ENCODE measurements around the gene PRKACA.
A peak's percentile ranks its signal among the peaks of the same experiment; 100 is the strongest.

PRKACA gene

GRCh38 chr19:14059652-14060155, 57.9 kb downstream of the PRKACA start:
- Histone ChIP-seq H3K27ac (ENCODE audit: low read length) (no peak overlapping the region), H3K4me3 (ENCODE audit: low read depth in 1 of 2, low read length in 2 of 2) (no peak overlapping the region), H3K36me3 (ENCODE audit: control insufficient read depth in 1 of 2, insufficient read depth in 2 of 2, low read length in 2 of 2) (no peaks in the 10 kb centered on the region), H3K4me1 (ENCODE audit: control insufficient read depth in 1 of 2, insufficient read depth in 2 of 2, low read length in 2 of 2) (peaks cover 0 to 7% of the 10 kb centered on the region in 2 donors), H3K9me3 (ENCODE audit: control insufficient read depth in 1 of 2, low read length in 2 of 2) (no peaks in the 10 kb centered on the region), H3K27me3 (ENCODE audit: low read depth, low read length) (peaks cover 23% of the 10 kb centered on the region)

- H3K27ac ChIP-seq (ENCODE audit: low read length) = no peak overlapping the region
- H3K27me3 ChIP-seq (ENCODE audit: low read depth, low read length) = peaks cover 23% of the 10 kb centered on the region
Observed at GRCh38 chr19:14059093-14059480, 58.5 kb downstream of the PRKACA start.

DNA sequence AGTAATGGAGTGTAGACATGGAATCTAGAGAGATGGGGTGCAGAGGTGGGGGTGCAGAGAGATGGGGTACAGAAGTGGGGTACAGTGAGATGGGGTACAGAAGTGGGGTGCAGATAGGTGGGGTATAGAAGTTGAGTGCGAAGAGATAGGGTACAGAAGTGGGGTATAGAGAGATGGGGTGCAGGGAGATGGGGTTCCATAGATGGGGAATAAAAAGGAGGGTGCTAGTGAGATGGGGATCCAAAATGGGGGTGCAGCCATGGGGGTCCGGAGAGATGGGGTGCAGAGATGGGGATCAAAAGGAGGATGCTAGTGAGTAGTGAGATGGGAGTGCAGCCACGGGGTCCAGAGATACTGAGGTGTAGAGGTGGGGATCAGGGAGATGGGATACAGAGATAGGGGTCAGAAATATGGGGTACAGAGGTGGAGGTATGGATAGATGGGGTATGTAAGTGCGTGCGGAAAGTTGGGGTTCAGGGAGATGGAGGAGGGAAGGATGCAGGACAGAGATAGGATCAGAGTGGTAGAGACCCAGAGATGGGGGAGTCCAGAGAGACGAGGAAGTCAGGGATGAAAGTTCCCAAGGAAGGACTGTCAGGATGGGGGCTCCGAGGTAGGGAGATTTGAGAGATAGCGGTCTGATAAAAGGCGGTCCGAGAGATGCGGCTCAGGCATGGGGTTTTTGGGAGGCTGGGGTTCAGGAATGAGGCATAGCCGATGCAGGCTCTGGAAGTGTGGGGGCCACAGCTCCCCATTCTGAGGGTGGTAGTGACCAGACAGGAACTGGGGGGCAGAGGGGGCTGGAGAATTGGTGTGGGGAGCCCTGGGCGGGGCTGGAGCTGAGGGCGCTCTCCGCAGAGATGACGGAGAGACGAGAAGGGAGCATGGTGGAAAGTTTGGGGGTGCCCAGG, 59.1 kb downstream of the PRKACA start:
- H3K27me3 ChIP-seq (ENCODE audit: low read depth, low read length) = peaks cover 23% of the 10 kb centered on the region

More at GRCh38 chr19:14059093-14059480, 58.5 kb downstream of the PRKACA start:
- Histone ChIP-seq H3K4me3 (ENCODE audit: low read depth in 1 of 2, low read length in 2 of 2) (no peak overlapping the region), H3K9me3 (ENCODE audit: control insufficient read depth in 1 of 2, low read length in 2 of 2) (no peaks in the 10 kb centered on the region), H3K4me1 (ENCODE audit: control insufficient read depth in 1 of 2, insufficient read depth in 2 of 2, low read length in 2 of 2) (peaks cover 0 to 7% of the 10 kb centered on the region in 2 donors), H3K36me3 (ENCODE audit: control insufficient read depth in 1 of 2, insufficient read depth in 2 of 2, low read length in 2 of 2) (no peaks in the 10 kb centered on the region)

DNA sequence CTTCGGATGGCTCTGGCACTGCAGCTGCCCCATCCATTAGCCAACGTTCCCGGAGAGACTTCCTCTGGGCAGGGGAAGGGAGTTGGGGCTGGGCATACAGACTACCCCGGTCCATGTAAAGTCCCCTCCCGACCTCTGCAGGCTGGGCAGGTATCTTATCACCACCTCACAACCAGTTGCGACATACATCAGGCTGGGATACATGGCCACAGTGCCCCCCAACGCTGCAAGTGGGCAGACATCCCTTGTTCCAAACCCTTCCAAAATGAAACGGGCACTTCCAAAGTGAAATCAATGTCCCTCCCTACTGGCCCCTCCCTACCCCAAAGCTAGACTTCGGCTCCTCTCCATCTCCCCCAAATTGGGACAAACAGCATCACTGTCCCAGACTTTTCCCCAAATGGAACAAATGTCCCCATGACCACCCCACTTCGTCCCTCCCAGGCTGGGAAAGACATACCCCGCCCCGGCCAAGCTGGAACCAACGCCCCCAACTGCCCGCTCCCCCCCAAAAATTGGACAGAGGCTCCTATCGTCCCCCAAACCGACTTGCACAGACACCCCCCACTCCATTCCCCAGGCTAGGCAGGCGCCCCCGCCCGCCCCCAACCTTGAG, 60.7 kb downstream of the PRKACA start:
- Histone ChIP-seq H3K4me3 (ENCODE audit: low read depth in 1 of 2, low read length in 2 of 2) (peak overlapping the region in 1 of 2 donors; percentile 52), H3K27me3 (ENCODE audit: low read depth, low read length) (peaks cover 23% of the 10 kb centered on the region), H3K36me3 (ENCODE audit: control insufficient read depth in 1 of 2, insufficient read depth in 2 of 2, low read length in 2 of 2) (no peaks in the 10 kb centered on the region), H3K4me1 (ENCODE audit: control insufficient read depth in 1 of 2, insufficient read depth in 2 of 2, low read length in 2 of 2) (peaks cover 0 to 7% of the 10 kb centered on the region in 2 donors), H3K9me3 (ENCODE audit: control insufficient read depth in 1 of 2, low read length in 2 of 2) (peaks cover 0 to 5% of the 10 kb centered on the region in 2 donors), H3K27ac (ENCODE audit: low read length) (no peak overlapping the region)

More for the DNA sequence above, 59.1 kb downstream of the PRKACA start:
- no peaks in the 10 kb centered on the region for H3K36me3 ChIP-seq (ENCODE audit: control insufficient read depth in 1 of 2, insufficient read depth in 2 of 2, low read length in 2 of 2)
- H3K4me1 ChIP-seq (ENCODE audit: control insufficient read depth in 1 of 2, insufficient read depth in 2 of 2, low read length in 2 of 2) = peaks cover 0 to 7% of the 10 kb centered on the region in 2 donors
- H3K27ac ChIP-seq (ENCODE audit: low read length) = no peak overlapping the region
- H3K4me3 ChIP-seq (ENCODE audit: low read depth in 1 of 2, low read length in 2 of 2) = no peak overlapping the region
- peaks cover 0 to 1% of the 10 kb centered on the region in 2 donors for H3K9me3 ChIP-seq (ENCODE audit: control insufficient read depth in 1 of 2, low read length in 2 of 2)

DNA sequence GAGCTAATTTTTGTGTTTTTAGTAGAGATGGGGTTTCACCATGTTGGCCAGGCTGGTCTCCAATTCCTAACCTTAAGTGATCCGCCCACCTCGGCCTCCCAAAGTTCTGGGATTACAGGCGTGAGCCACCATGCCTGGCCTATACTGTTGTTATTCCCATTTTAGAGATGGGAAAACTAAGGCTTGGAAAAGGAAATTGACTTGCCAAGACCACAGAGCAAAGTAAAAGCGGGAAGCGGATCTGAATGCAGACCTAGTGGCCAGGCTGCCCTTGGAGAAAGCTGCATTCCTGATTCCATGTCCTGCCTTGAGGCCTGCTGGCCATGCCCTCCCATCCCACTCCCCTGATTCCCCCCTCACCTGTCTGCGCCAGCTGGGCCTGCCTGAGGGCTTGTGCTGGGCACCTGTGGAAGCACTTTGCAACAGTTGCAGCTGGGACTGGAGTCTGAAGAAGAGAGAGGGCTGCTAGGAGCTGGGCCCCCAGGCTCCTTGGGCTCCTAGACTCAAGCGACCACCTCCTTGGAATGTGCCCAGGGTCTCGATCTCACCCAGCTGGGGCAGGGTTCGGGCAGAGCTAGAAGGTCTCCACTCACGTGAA, 61.4 kb downstream of the PRKACA start:
- H3K4me1 ChIP-seq (ENCODE audit: control insufficient read depth in 1 of 2, insufficient read depth in 2 of 2, low read length in 2 of 2) = peaks cover 0 to 7% of the 10 kb centered on the region in 2 donors
- peaks cover 0 to 5% of the 10 kb centered on the region in 2 donors for H3K9me3 ChIP-seq (ENCODE audit: control insufficient read depth in 1 of 2, low read length in 2 of 2)
- H3K27ac ChIP-seq (ENCODE audit: low read length) = no peak overlapping the region
- no peak overlapping the region for H3K4me3 ChIP-seq (ENCODE audit: low read depth in 1 of 2, low read length in 2 of 2)
- H3K36me3 ChIP-seq (ENCODE audit: control insufficient read depth in 1 of 2, insufficient read depth in 2 of 2, low read length in 2 of 2) = no peaks in the 10 kb centered on the region
- peaks cover 19% of the 10 kb centered on the region for H3K27me3 ChIP-seq (ENCODE audit: low read depth, low read length)

- Histone ChIP-seq H3K27ac (ENCODE audit: low read length) (no peak overlapping the region), H3K9me3 (ENCODE audit: control insufficient read depth in 1 of 2, low read length in 2 of 2) (peaks cover 0 to 5% of the 10 kb centered on the region in 2 donors), H3K36me3 (ENCODE audit: control insufficient read depth in 1 of 2, insufficient read depth in 2 of 2, low read length in 2 of 2) (no peaks in the 10 kb centered on the region), H3K4me1 (ENCODE audit: control insufficient read depth in 1 of 2, insufficient read depth in 2 of 2, low read length in 2 of 2) (peaks cover 0 to 7% of the 10 kb centered on the region in 2 donors), H3K27me3 (ENCODE audit: low read depth, low read length) (peaks cover 19% of the 10 kb centered on the region), H3K4me3 (ENCODE audit: low read depth in 1 of 2, low read length in 2 of 2) (no peak overlapping the region)
Observed at GRCh38 chr19:14055396-14055795, 62.2 kb downstream of the PRKACA start.

GRCh38 chr19:14054721-14055120, 62.8 kb downstream of the PRKACA start:
- H3K9me3 ChIP-seq (ENCODE audit: control insufficient read depth in 1 of 2, low read length in 2 of 2) = peaks cover 0 to 5% of the 10 kb centered on the region in 2 donors
- peaks cover 17% of the 10 kb centered on the region for H3K27me3 ChIP-seq (ENCODE audit: low read depth, low read length)
- H3K36me3 ChIP-seq (ENCODE audit: control insufficient read depth in 1 of 2, insufficient read depth in 2 of 2, low read length in 2 of 2) = no peaks in the 10 kb centered on the region
- no peak overlapping the region for H3K4me3 ChIP-seq (ENCODE audit: low read depth in 1 of 2, low read length in 2 of 2)
- peaks cover 0 to 7% of the 10 kb centered on the region in 2 donors for H3K4me1 ChIP-seq (ENCODE audit: control insufficient read depth in 1 of 2, insufficient read depth in 2 of 2, low read length in 2 of 2)
- H3K27ac ChIP-seq (ENCODE audit: low read length) = no peak overlapping the region

DNA sequence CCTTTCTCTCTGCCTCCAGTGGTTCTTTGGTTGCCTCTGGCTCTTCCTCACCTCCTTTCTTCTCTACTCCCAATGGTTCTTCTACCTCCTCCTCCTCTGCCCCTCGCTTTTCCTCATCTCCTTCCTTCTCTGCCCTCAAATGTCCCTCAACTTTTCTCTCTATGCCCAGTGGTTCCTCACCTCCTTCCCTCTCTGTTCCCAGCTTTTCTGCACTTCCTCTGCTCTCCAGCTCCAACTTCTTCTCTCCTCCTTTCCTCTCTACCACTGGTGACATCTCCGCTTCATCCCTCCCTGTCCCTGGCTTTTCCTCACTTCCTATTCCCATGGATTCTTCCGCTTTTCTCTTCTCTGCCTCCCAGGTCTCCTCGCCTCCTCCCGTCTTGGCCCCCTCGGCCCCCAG, 63.5 kb downstream of the PRKACA start:
- H3K4me1 ChIP-seq (ENCODE audit: control insufficient read depth in 1 of 2, insufficient read depth in 2 of 2, low read length in 2 of 2) = peaks cover 0 to 7% of the 10 kb centered on the region in 2 donors
- H3K9me3 ChIP-seq (ENCODE audit: control insufficient read depth in 1 of 2, low read length in 2 of 2) = peaks cover 0 to 5% of the 10 kb centered on the region in 2 donors
- H3K27me3 ChIP-seq (ENCODE audit: low read depth, low read length) = peaks cover 14% of the 10 kb centered on the region
- H3K27ac ChIP-seq (ENCODE audit: low read length) = no peak overlapping the region
- no peak overlapping the region for H3K4me3 ChIP-seq (ENCODE audit: low read depth in 1 of 2, low read length in 2 of 2)
- no peaks in the 10 kb centered on the region for H3K36me3 ChIP-seq (ENCODE audit: control insufficient read depth in 1 of 2, insufficient read depth in 2 of 2, low read length in 2 of 2)

GRCh38 chr19:14053500-14053899, 64.1 kb downstream of the PRKACA start:
- peaks cover 0 to 5% of the 10 kb centered on the region in 2 donors for H3K9me3 ChIP-seq (ENCODE audit: control insufficient read depth in 1 of 2, low read length in 2 of 2)
- no peaks in the 10 kb centered on the region for H3K36me3 ChIP-seq (ENCODE audit: control insufficient read depth in 1 of 2, insufficient read depth in 2 of 2, low read length in 2 of 2)
- peaks cover 0 to 7% of the 10 kb centered on the region in 2 donors for H3K4me1 ChIP-seq (ENCODE audit: control insufficient read depth in 1 of 2, insufficient read depth in 2 of 2, low read length in 2 of 2)
- H3K4me3 ChIP-seq (ENCODE audit: low read depth in 1 of 2, low read length in 2 of 2) = no peak overlapping the region
- peaks cover 8% of the 10 kb centered on the region for H3K27me3 ChIP-seq (ENCODE audit: low read depth, low read length)
- no peak overlapping the region for H3K27ac ChIP-seq (ENCODE audit: low read length)

DNA sequence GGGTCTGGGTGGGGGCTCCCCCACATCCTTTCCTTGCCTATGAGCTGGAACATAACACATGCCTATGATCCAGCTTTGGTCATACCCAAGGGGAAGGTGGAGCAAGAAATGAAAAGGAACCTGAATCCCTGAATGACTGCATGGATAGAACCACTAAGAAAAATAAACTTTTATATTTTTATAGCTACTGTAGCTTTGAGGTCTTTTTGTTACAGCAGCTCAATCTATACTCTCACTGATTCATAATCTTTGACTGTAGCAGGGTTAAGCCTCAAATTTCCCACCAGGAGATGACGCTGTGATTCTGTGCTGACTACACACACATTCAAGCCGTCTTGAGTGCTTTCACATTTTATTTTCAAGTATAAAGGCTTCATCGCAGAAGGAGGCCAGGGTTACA, 64.5 kb downstream of the PRKACA start:
- no peaks in the 10 kb centered on the region for H3K36me3 ChIP-seq (ENCODE audit: control insufficient read depth in 1 of 2, insufficient read depth in 2 of 2, low read length in 2 of 2)
- peaks cover 3% of the 10 kb centered on the region for H3K27me3 ChIP-seq (ENCODE audit: low read depth, low read length)
- peaks cover 0 to 5% of the 10 kb centered on the region in 2 donors for H3K4me1 ChIP-seq (ENCODE audit: control insufficient read depth in 1 of 2, insufficient read depth in 2 of 2, low read length in 2 of 2)
- peaks cover 0 to 5% of the 10 kb centered on the region in 2 donors for H3K9me3 ChIP-seq (ENCODE audit: control insufficient read depth in 1 of 2, low read length in 2 of 2)
- no peak overlapping the region for H3K4me3 ChIP-seq (ENCODE audit: low read depth in 1 of 2, low read length in 2 of 2)
- H3K27ac ChIP-seq (ENCODE audit: low read length) = no peak overlapping the region

- Histone ChIP-seq H3K36me3 (ENCODE audit: control insufficient read depth in 1 of 2, insufficient read depth in 2 of 2, low read length in 2 of 2) (no peaks in the 10 kb centered on the region), H3K4me1 (ENCODE audit: control insufficient read depth in 1 of 2, insufficient read depth in 2 of 2, low read length in 2 of 2) (no peaks in the 10 kb centered on the region), H3K27ac (ENCODE audit: low read length) (no peak overlapping the region), H3K27me3 (ENCODE audit: low read depth, low read length) (no peaks in the 10 kb centered on the region), H3K4me3 (ENCODE audit: low read depth in 1 of 2, low read length in 2 of 2) (no peak overlapping the region), H3K9me3 (ENCODE audit: control insufficient read depth in 1 of 2, low read length in 2 of 2) (peaks cover 0 to 5% of the 10 kb centered on the region in 2 donors)
Observed at GRCh38 chr19:14052470-14052869, 65.1 kb downstream of the PRKACA start.

Data from muscle layer of duodenum (tissue), 2 donors.